Endothelial cell (in vitro differentiated cells): ENCODE measurements around the gene APLF. TPM values are rescaled to one million over a fixed set of nuclear protein-coding genes. Genes with fewer than 3 reads are reported as not detected.

Experiments
- DNase-seq: peaks from one replicate; pipeline ENCODE4 v3.0.0; 2021; ENCODE audit warnings: low spot score
- H3K27ac Mint-ChIP-seq: one replicate; pipeline ENCODE4 v1.8.0; 2021; ENCODE audit warnings: mixed read lengths, inconsistent platforms; ENCODE audit not compliant: unreplicated experiment
- H3K27me3 Mint-ChIP-seq: one replicate; pipeline ENCODE4 v1.8.0; 2021; ENCODE audit warnings: mild to moderate bottlenecking, moderate library complexity, mixed read lengths, inconsistent platforms; ENCODE audit not compliant: unreplicated experiment
- H3K36me3 Mint-ChIP-seq: one replicate; pipeline ENCODE4 v1.8.0; 2021; ENCODE audit warnings: mild to moderate bottlenecking, low read depth, mixed read lengths, inconsistent platforms; ENCODE audit not compliant: unreplicated experiment
- H3K4me1 Mint-ChIP-seq: one replicate; pipeline ENCODE4 v1.8.0; 2021; ENCODE audit warnings: mild to moderate bottlenecking, mixed read lengths, inconsistent platforms; ENCODE audit not compliant: unreplicated experiment
- H3K4me3 Mint-ChIP-seq: one replicate; pipeline ENCODE4 v1.8.0; 2021; ENCODE audit warnings: mild to moderate bottlenecking, mixed read lengths, inconsistent platforms; ENCODE audit not compliant: unreplicated experiment
- H3K9me3 Mint-ChIP-seq: one replicate; pipeline ENCODE4 v1.8.0; 2021; ENCODE audit warnings: mixed read lengths, inconsistent platforms; ENCODE audit not compliant: unreplicated experiment
- total RNA-seq: library from RNA; stranded (reverse); fragmentation: NEBNext Ultra II Directional; extraction: Animal tissue kit (Norgen Biotek cat#: 25700); gene quantifications from one replicate; pipeline ENCODE4 v1.2.1, GENCODE V29; 2021; ENCODE audit not compliant: unreplicated experiment
- TF ChIP-seq, protein P1 (sequence below): fragments of 200-600 bp; sonication (generic); IDR thresholded peaks from one replicate; pipeline ENCODE4 v1.5.0; 2021; ENCODE audit warnings: antibody characterized with exemption; ENCODE audit not compliant: unreplicated experiment

APLF gene
- total RNA-seq, 1 donor from 2014 or later, result 12.9 TPM

GRCh38 chr2:68420254-68420910 is 47.0 kb upstream of the APLF start:
- H3K4me1 Mint-ChIP-seq, result no peaks in the 10 kb centered on the region
- no peaks in the 10 kb centered on the region for H3K9me3 Mint-ChIP-seq
- H3K4me3 Mint-ChIP-seq, result no peak overlapping the region
- H3K36me3 Mint-ChIP-seq, result no peaks in the 10 kb centered on the region
- DNase-seq, result no peak
- no peak overlapping the region for H3K27ac Mint-ChIP-seq
- TF ChIP-seq, protein P1, sequence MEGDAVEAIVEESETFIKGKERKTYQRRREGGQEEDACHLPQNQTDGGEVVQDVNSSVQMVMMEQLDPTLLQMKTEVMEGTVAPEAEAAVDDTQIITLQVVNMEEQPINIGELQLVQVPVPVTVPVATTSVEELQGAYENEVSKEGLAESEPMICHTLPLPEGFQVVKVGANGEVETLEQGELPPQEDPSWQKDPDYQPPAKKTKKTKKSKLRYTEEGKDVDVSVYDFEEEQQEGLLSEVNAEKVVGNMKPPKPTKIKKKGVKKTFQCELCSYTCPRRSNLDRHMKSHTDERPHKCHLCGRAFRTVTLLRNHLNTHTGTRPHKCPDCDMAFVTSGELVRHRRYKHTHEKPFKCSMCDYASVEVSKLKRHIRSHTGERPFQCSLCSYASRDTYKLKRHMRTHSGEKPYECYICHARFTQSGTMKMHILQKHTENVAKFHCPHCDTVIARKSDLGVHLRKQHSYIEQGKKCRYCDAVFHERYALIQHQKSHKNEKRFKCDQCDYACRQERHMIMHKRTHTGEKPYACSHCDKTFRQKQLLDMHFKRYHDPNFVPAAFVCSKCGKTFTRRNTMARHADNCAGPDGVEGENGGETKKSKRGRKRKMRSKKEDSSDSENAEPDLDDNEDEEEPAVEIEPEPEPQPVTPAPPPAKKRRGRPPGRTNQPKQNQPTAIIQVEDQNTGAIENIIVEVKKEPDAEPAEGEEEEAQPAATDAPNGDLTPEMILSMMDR, result no peak
- peaks cover 2% of the 10 kb centered on the region for H3K27me3 Mint-ChIP-seq

GRCh38 chr2:68423966-68424650 is 43.3 kb upstream of the APLF start:
- Mint-ChIP-seq H3K27me3 (no peaks in the 10 kb centered on the region), H3K36me3 (no peaks in the 10 kb centered on the region), H3K4me1 (no peaks in the 10 kb centered on the region), H3K27ac (no peak overlapping the region), H3K9me3 (no peaks in the 10 kb centered on the region), H3K4me3 (no peak overlapping the region)
- TF ChIP-seq, protein P1, result no peak
- no peak for DNase-seq

- Mint-ChIP-seq H3K4me3 (no peak overlapping the region), H3K9me3 (no peaks in the 10 kb centered on the region), H3K27ac (no peak overlapping the region), H3K27me3 (no peaks in the 10 kb centered on the region), H3K36me3 (no peaks in the 10 kb centered on the region), H3K4me1 (no peaks in the 10 kb centered on the region)
- TF ChIP-seq, protein P1, result no peak
- DNase-seq, result no peak
These were observed 41.9 kb upstream of the APLF start for GRCh38 chr2:68425503-68425902.

DNA sequence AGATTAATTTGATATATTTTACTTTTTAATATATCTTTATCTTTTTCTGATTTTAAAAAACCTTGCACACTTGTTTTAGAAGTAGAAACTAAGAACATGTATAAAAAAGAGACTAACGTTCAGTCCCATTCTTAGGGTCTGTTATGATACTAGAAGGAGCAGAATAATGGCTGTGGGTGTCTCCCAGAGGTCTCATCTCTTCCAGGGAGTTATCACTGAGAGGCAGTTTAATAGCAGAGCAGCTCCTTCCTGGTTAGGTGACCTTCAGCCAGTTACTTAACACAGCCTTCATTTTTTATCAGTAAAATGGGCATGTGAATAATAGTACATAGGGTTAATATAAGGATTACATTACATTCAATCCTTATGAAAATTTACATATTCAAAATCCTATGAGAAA is 40.9 kb upstream of the APLF start:
- no peaks in the 10 kb centered on the region for H3K9me3 Mint-ChIP-seq
- H3K4me1 Mint-ChIP-seq, result no peaks in the 10 kb centered on the region
- DNase-seq, result no peak
- H3K4me3 Mint-ChIP-seq, result no peak overlapping the region
- no peaks in the 10 kb centered on the region for H3K36me3 Mint-ChIP-seq
- TF ChIP-seq, protein P1, result no peak
- H3K27ac Mint-ChIP-seq, result no peak overlapping the region
- no peaks in the 10 kb centered on the region for H3K27me3 Mint-ChIP-seq

DNA sequence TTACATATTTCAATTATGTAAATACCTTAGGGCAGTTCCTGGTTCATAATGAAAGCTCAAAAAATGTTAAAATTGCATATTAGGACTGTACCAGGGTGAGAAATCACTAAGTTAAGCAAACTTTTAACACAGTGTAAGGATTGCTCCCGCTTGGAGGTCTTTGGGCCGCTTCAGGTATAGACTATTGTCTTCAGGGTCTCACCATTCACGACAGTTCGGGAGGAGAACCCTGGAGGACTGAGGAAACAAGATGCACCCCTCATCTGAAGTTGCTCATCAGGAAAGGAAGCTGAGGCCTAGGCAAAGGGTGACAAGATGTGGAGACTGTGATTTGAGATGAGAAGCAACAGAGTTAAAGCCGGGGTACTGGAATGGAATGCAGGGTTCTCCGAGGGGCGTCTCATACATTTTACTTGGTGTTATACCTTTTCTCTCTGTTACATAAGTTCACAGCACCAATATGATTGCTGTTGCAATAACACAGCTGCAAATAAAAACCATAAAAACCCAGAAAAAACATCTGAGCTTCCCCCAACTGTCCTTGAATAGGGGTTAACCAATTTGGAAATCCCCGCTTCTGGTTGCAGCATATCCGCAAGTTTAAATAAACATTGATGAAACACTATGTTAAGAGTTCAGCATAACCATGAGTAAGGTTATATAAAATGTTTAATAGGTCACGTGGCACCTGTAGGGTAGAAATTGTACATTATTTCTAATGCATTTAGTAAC is 40.4 kb upstream of the APLF start:
- Mint-ChIP-seq H3K4me3 (no peak overlapping the region), H3K4me1 (no peaks in the 10 kb centered on the region), H3K36me3 (no peaks in the 10 kb centered on the region), H3K27me3 (no peaks in the 10 kb centered on the region), H3K9me3 (no peaks in the 10 kb centered on the region), H3K27ac (no peak overlapping the region)
- TF ChIP-seq, protein P1, result no peak
- no peak for DNase-seq
